ENCODE data around the gene NGDN.
A peak's percentile ranks its signal among the peaks of the same experiment; 100 is the strongest.

NGDN gene

GRCh38 chr14:23468704-23469126 lies 788 bp upstream of the NGDN start:
- H3K4me3 ChIP-seq (ENCODE audit: low read depth, low read length) = peak overlapping the region; percentile 29
- DNase-seq (ENCODE audit: low read depth) = no peak
- TF ChIP-seq CTCF (IDR thresholded peaks at IDR 0.05; ENCODE audit: control insufficient read depth, extremely low read depth, insufficient read depth) = no peak

GRCh38 chr14:23469906-23470403 lies 452 bp downstream of the NGDN start:
- peak overlapping the region; percentile 71 for H3K4me3 ChIP-seq (ENCODE audit: low read depth, low read length)
- no peak for TF ChIP-seq CTCF (IDR thresholded peaks at IDR 0.05; ENCODE audit: control insufficient read depth, extremely low read depth, insufficient read depth)

DNA sequence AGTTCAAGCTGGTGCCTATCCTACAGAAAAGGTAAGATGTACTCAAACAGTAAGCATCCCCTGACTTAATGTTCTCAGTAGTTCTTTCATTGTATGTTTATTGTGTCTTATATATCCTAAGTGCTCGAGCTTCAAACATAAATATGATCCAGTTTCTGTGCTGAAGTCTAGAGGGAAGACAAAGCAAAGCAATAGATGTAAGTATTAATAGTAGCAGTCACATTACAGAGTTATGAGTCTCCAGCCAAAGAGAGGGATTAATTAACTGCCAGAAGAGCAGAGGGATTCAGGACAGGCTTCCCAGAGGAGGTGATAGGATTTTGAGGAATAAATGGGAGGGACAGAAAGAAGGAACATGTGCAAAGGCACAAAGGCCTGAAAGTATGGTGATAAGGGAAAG lies 1.4 kb downstream of the NGDN start:
- no peak for TF ChIP-seq CTCF (IDR thresholded peaks at IDR 0.05; ENCODE audit: control insufficient read depth, extremely low read depth, insufficient read depth)
- H3K4me3 ChIP-seq (ENCODE audit: low read depth, low read length) = no peak overlapping the region
- DNase-seq (ENCODE audit: low read depth) = no peak

More at GRCh38 chr14:23469906-23470403, 452 bp downstream of the NGDN start:
- DNase-seq (ENCODE audit: low read depth) = no peak

DNA sequence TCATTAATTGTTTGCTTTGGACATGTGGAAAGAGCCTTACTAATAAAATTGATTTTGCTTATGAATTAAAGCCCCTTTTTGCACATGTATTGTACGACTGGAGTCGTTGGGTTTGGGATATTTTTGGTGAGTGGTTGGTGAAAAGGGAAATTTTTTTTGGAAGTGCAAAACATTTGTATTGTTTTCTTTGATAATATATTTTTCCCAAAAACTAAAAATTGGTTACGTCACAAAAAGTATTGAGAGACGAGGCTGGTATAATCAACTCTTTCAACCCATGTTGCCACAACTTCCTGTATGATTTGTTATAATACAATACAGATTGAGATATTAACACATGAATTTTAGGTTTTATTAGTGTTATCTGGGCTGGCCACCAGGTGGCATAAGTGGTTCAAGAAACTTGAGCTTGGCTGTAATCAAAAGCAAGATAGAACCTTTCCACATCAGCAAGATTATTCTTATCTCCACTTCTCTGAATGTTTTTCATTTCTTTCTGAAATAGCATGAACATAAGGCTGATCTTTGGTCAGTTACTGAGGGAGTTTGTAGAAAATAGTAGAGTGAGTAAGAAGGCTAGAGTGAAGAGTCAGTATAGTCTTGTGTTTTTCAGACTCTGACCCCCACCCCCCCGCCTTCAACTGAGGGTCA lies 8.7 kb downstream of the NGDN start:
- no peak overlapping the region for H3K4me3 ChIP-seq (ENCODE audit: low read depth, low read length)
- DNase-seq (ENCODE audit: low read depth) = peak; percentile 18
- peak; percentile 70 for TF ChIP-seq CTCF (IDR thresholded peaks at IDR 0.05; ENCODE audit: control insufficient read depth, extremely low read depth, insufficient read depth)

- H3K4me3 ChIP-seq (ENCODE audit: low read depth, low read length) = no peak overlapping the region
- no peak for TF ChIP-seq CTCF (IDR thresholded peaks at IDR 0.05; ENCODE audit: control insufficient read depth, extremely low read depth, insufficient read depth)
- no peak for DNase-seq (ENCODE audit: low read depth)
Observed at GRCh38 chr14:23481362-23481970, 12.0 kb downstream of the NGDN start.

DNA sequence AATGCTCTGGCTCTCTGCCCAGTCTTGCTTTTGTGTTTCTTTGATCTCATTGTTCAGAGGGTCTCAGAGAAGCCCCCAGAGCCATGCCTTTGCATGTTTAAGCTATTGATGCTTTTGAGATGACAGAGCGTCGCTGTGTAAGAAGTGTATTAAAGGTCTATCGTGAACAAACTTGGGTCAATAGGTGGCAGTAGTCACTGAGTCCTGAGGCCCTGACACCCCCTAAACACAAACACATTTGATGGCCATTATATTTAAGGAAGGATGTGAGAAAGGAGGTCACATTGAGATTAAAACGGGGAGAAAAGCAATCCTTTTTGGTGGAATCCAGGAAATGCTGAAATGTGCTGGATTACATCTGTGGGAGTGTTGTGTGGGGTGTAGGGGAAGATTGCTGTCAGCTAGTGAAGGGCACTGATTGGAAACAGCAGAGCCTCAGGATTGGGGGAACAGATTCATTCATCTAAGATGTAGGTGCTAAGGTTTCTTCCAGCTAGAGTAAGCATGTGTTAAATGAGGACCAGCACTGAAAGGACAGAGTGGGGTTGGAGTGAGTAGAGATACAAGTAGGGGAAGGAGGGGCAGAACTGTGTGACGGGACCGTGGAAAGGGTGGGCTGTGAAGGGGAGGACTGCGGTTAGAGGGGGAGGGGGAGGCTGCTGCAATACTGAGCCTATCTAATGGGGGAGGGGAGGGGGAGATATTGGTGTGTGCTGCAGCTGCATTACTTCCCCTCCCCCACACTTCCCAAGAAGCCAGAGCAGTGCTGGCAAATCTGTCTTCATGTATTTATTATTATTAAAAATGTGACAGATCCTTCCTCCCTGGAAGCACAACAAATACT lies 12.7 kb downstream of the NGDN start:
- no peak for TF ChIP-seq CTCF (IDR thresholded peaks at IDR 0.05; ENCODE audit: control insufficient read depth, extremely low read depth, insufficient read depth)
- H3K4me3 ChIP-seq (ENCODE audit: low read depth, low read length) = no peak overlapping the region
- no peak for DNase-seq (ENCODE audit: low read depth)

Measured in LNCaP clone FGC (cell line).